ENCODE data around the gene LZTR1. TPM values are rescaled to one million over a fixed set of nuclear protein-coding genes. Genes with fewer than 3 reads are reported as not detected.

Gene LZTR1
- total RNA-seq, 2 experiments from 2014 or later: 48.4 to 51.3 TPM

DNA sequence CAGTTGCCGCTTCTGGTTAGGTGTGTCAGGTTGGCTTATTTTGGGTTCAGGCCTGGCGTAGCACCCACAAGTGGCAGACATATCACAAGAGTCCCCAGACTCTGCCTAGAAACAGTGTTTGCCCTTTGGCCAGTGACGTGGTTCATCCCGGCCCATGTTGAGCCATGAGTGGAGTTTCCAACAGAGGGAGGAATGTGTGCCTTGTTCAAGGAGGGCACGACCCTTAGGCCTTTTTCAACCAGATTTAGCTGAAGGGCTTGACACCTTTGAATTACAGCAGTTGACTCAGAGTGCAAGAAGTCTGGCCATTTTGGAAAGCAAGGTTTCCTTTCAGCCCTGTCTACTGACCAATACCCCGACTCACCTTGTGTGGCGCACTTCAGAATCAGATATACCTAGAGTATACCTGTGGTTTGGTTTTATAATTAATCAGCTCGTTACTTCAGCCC lies 30.1 kb upstream of the LZTR1 start:
- POLR2A ChIA-PET: no interaction called here

GRCh38 chr22:20952544-20953341 lies 29.4 kb upstream of the LZTR1 start:
- H3K36me3 ChIP-seq (ENCODE audit: insufficient read depth, low read length): peaks cover 47% of the 10 kb centered on the region
- H3K27ac Mint-ChIP-seq: no peak overlapping the region

More for the DNA sequence above, 30.1 kb upstream of the LZTR1 start:
- peaks cover 9% of the 10 kb centered on the region for H3K27me3 Mint-ChIP-seq
- no peak overlapping the region for H3K4me3 Mint-ChIP-seq
- ATAC-seq (ENCODE audit: poor library complexity) (no peak), DNase-seq (no peak)
- peaks cover 4 to 8% of the 10 kb centered on the region in 2 experiments for H3K27me3 ChIP-seq (ENCODE audit: control insufficient read depth in 1 of 2, insufficient read depth in 2 of 2, low read length in 2 of 2)
- intact Hi-C loops (cut with DNase I, micrococcal nuclease): no loop called here
- H3K27ac Mint-ChIP-seq: no peak overlapping the region
- H3K36me3 ChIP-seq (ENCODE audit: insufficient read depth, low read length): peaks cover 47% of the 10 kb centered on the region
- no peak overlapping the region for H3K4me3 ChIP-seq (ENCODE audit: low read length)
- peaks cover 30% of the 10 kb centered on the region for H3K4me1 Mint-ChIP-seq (ENCODE audit: low read depth)
- H3K36me3 Mint-ChIP-seq (ENCODE audit: low read depth): peaks cover 64% of the 10 kb centered on the region
- TF ChIP-seq CTCF (IDR thresholded peaks at IDR 0.05): no peak
- H3K4me1 ChIP-seq (ENCODE audit: insufficient read depth, low read length): peaks cover 25% of the 10 kb centered on the region
- peaks cover 0 to 3% of the 10 kb centered on the region in 2 experiments for H3K9me3 ChIP-seq (ENCODE audit: control insufficient read depth in 1 of 2, insufficient read depth in 1 of 2, low read length in 2 of 2)
- no peaks in the 10 kb centered on the region for H3K9me3 Mint-ChIP-seq
- CTCF ChIA-PET: no interaction called here
- no peak overlapping the region for H3K27ac ChIP-seq (ENCODE audit: low read depth in 1 of 2, low read length in 2 of 2)

DNA sequence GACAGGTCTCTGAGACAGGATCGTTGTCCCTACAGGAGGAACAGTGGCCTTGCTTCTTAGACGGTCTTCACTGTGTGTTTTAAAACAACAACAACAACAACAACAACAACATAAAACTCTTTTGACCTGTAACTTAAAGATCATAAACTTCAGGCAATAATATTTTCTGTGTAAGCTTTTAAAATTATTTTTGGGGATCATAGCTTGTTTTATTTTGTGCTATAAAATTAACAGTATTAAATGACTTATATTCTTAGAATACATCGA lies 28.8 kb upstream of the LZTR1 start:
- Histone ChIP-seq H3K27ac (ENCODE audit: low read depth in 1 of 2, low read length in 2 of 2) (no peak overlapping the region), H3K4me1 (ENCODE audit: insufficient read depth, low read length) (peaks cover 36% of the 10 kb centered on the region), H3K27me3 (ENCODE audit: control insufficient read depth in 1 of 2, insufficient read depth in 2 of 2, low read length in 2 of 2) (peaks cover 18 to 20% of the 10 kb centered on the region in 2 experiments), H3K36me3 (ENCODE audit: insufficient read depth, low read length) (peaks cover 45% of the 10 kb centered on the region), H3K9me3 (ENCODE audit: control insufficient read depth in 1 of 2, insufficient read depth in 1 of 2, low read length in 2 of 2) (peaks cover 0 to 3% of the 10 kb centered on the region in 2 experiments), H3K4me3 (ENCODE audit: low read length) (no peak overlapping the region)
- Mint-ChIP-seq H3K36me3 (ENCODE audit: low read depth) (peaks cover 58% of the 10 kb centered on the region), H3K4me1 (ENCODE audit: low read depth) (peaks cover 23% of the 10 kb centered on the region), H3K4me3 (no peak overlapping the region), H3K9me3 (no peaks in the 10 kb centered on the region), H3K27me3 (peaks cover 17% of the 10 kb centered on the region), H3K27ac (no peak overlapping the region)
- no peak for TF ChIP-seq CTCF (IDR thresholded peaks at IDR 0.05)
- CTCF ChIA-PET: no interaction called here
- DNase-seq (no peak), ATAC-seq (ENCODE audit: poor library complexity) (no peak)
- POLR2A ChIA-PET: no interaction called here
- intact Hi-C loops (cut with DNase I, micrococcal nuclease): no loop called here

More at GRCh38 chr22:20952544-20953341, 29.4 kb upstream of the LZTR1 start:
- H3K27ac ChIP-seq (ENCODE audit: low read depth in 1 of 2, low read length in 2 of 2): no peak overlapping the region
- H3K27me3 ChIP-seq (ENCODE audit: control insufficient read depth in 1 of 2, insufficient read depth in 2 of 2, low read length in 2 of 2): peaks cover 12 to 15% of the 10 kb centered on the region in 2 experiments
- Mint-ChIP-seq H3K4me1 (ENCODE audit: low read depth) (peaks cover 28% of the 10 kb centered on the region), H3K27me3 (peaks cover 12% of the 10 kb centered on the region), H3K36me3 (ENCODE audit: low read depth) (peaks cover 63% of the 10 kb centered on the region), H3K4me3 (no peak overlapping the region), H3K9me3 (no peaks in the 10 kb centered on the region)
- POLR2A ChIA-PET: no interaction called here
- no peak for TF ChIP-seq CTCF (IDR thresholded peaks at IDR 0.05)
- intact Hi-C loops (cut with DNase I, micrococcal nuclease): no loop called here
- peaks cover 31% of the 10 kb centered on the region for H3K4me1 ChIP-seq (ENCODE audit: insufficient read depth, low read length)
- CTCF ChIA-PET: no interaction called here
- ATAC-seq (ENCODE audit: poor library complexity): no peak
- H3K4me3 ChIP-seq (ENCODE audit: low read length): no peak overlapping the region
- H3K9me3 ChIP-seq (ENCODE audit: control insufficient read depth in 1 of 2, insufficient read depth in 1 of 2, low read length in 2 of 2): peaks cover 0 to 3% of the 10 kb centered on the region in 2 experiments
- no peak for DNase-seq

All from CD4-positive, alpha-beta T cell (primary cell).